OCI-LY1 (cell line): Measurements from ENCODE around the gene GMEB2.

ENCODE experiments used
- H2AFZ ChIP-seq: fragments of 200-600 bp; sonication (generic), shearing (Covaris generic); 2 replicates; pipeline ENCODE4 v1.6.0; 2014; ENCODE audit warnings: antibody characterized with exemption, mild to moderate bottlenecking, low read length
- H3F3A ChIP-seq: fragments of 200-600 bp; sonication (generic), shearing (Covaris generic); 2 replicates; pipeline ENCODE4 v1.6.0; 2014; ENCODE audit warnings: mild to moderate bottlenecking, antibody characterized with exemption, low read length, moderate library complexity; ENCODE audit not compliant: insufficient read depth
- H3K27ac ChIP-seq: fragments of 200-600 bp; sonication (generic); 2 replicates; pipeline ENCODE4 v1.5.1; 2014; ENCODE audit warnings: low read length, mixed run types, mild to moderate bottlenecking, low read depth; ENCODE audit not compliant: poor library complexity, severe bottlenecking
- H3K27me3 ChIP-seq: fragments of 200-600 bp; sonication (generic); 2 replicates; pipeline ENCODE4 v1.6.0; 2014; ENCODE audit warnings: antibody characterized with exemption, mild to moderate bottlenecking, low read length, moderate library complexity; ENCODE audit not compliant: insufficient read depth
- H3K36me3 ChIP-seq: fragments of 200-600 bp; sonication (generic); 2 replicates; pipeline ENCODE4 v1.6.1; 2014; ENCODE audit warnings: mild to moderate bottlenecking, antibody characterized with exemption, low read length, moderate library complexity, mixed read lengths; ENCODE audit not compliant: insufficient read depth
- H3K4me1 ChIP-seq: fragments of 200-600 bp; sonication (generic); 2 replicates; pipeline ENCODE4 v1.5.1; 2014; ENCODE audit warnings: mild to moderate bottlenecking, low read length, moderate library complexity; ENCODE audit not compliant: insufficient read depth, severe bottlenecking
- H3K4me2 ChIP-seq: fragments of 200-600 bp; sonication (generic), shearing (Covaris generic); 2 replicates; pipeline ENCODE4 v1.6.1; 2014; ENCODE audit warnings: low read length
- H3K4me3 ChIP-seq: fragments of 200-600 bp; sonication (generic); 2 replicates; pipeline ENCODE4 v1.5.1; 2014; ENCODE audit warnings: low read length, low read depth, mild to moderate bottlenecking, mixed read lengths; ENCODE audit not compliant: poor library complexity, severe bottlenecking
- H3K79me2 ChIP-seq: fragments of 200-600 bp; shearing (Covaris generic); 2 replicates; pipeline ENCODE4 v1.6.1; 2016; ENCODE audit warnings: mixed run types, low read length, mixed read lengths; ENCODE audit not compliant: insufficient read depth
- H3K9ac ChIP-seq: fragments of 200-600 bp; sonication (generic), shearing (Covaris generic); 2 replicates; pipeline ENCODE4 v1.6.1; 2014; ENCODE audit warnings: mild to moderate bottlenecking, low read length, mixed read lengths
- H3K9me2 ChIP-seq: fragments of 200-600 bp; sonication (generic), shearing (Covaris generic); 2 replicates; pipeline ENCODE4 v1.6.1; 2014; ENCODE audit warnings: low read depth, mild to moderate bottlenecking, low read length, mixed read lengths
- H3K9me3 ChIP-seq: fragments of 200-600 bp; shearing (Covaris generic); 2 replicates; pipeline ENCODE4 v1.6.1; 2014; ENCODE audit warnings: low read length, mixed read lengths
- H4K20me1 ChIP-seq: fragments of 200-600 bp; sonication (generic), shearing (Covaris generic); 2 replicates; pipeline ENCODE4 v1.6.0; 2016; ENCODE audit warnings: mild to moderate bottlenecking, low read length; ENCODE audit not compliant: insufficient read depth
- CTCF ChIP-seq: fragments of 200-600 bp; sonication (generic), shearing (Covaris generic); IDR thresholded peaks from 2 replicates; pipeline ENCODE4 v1.5.1; 2017; ENCODE audit warnings: mild to moderate bottlenecking, antibody characterized with exemption, low read length, moderate library complexity, mixed read lengths
- EZH2 ChIP-seq: fragments of 200-600 bp; sonication (generic), shearing (Covaris generic); IDR thresholded peaks from 2 replicates; pipeline ENCODE4 v1.8.0; 2017; ENCODE audit warnings: borderline replicate concordance, mixed run types, mild to moderate bottlenecking, antibody characterized with exemption, low read length, moderate library complexity, mixed read lengths

The GMEB2 gene

DNA sequence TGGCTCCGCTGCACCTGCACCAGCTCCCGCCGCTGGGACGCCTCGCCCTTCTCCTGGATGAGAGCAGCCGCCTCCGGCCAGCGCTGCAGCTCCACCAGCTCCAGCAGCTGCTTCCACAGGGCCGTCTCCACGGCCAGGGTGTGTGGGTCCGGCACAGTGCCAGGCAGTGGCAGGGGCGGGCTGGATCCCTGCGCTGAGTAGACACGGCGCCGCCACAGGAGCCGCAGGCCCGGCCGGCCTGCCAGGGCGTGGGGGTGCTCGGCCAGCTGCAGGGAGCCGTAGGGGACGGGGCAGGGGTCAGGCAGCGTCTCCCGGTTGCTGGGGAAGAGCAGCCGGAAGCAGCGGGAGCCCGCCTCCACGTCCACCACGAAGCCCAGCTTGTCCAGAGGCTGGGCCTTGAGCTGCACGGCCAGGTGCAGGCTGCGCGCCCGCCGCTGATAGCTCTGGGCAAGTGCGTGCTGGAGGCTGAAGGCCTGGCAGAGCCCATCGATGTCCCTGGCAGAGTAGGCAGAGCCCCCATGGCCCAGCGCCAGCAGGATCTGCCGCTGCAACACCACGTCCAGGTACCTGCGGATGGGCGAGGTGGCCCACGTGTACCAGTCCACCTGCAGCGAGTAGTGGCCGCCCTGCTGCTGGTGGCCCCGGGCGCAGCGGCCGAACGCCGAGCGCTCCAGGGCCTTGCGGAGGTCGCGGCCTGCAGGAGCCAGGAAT is 63.5 kb downstream of the GMEB2 start:
- Histone ChIP-seq H3F3A (no peaks in the 10 kb centered on the region), H3K27me3 (peaks cover 10% of the 10 kb centered on the region; the same call in 1 of the 2 replicates), H3K4me1 (no peaks in the 10 kb centered on the region), H4K20me1 (no peaks in the 10 kb centered on the region), H3K27ac (no peak overlapping the region), H3K9me2 (no peaks in the 10 kb centered on the region), H3K79me2 (no peaks in the 10 kb centered on the region), H3K9ac (no peak overlapping the region), H3K9me3 (no peaks in the 10 kb centered on the region), H3K36me3 (no peaks in the 10 kb centered on the region), H3K4me3 (no peak overlapping the region), H2AFZ (no peak overlapping the region), H3K4me2 (no peak overlapping the region)
- no peak for TF ChIP-seq EZH2
- TF ChIP-seq CTCF: no peak

- no peaks in the 10 kb centered on the region for H3K36me3 ChIP-seq
Measured at GRCh38 chr20:63562461-63563224, 64.3 kb downstream of the GMEB2 start.

More at GRCh38 chr20:63562461-63563224, 64.3 kb downstream of the GMEB2 start:
- no peaks in the 10 kb centered on the region for H3F3A ChIP-seq
- H3K27ac ChIP-seq: no peak overlapping the region
- H3K4me2 ChIP-seq: no peak overlapping the region
- H3K79me2 ChIP-seq: no peaks in the 10 kb centered on the region
- 0 out of 2 replicates have a peak, but pooled peaks cover 10% of the 10 kb centered on the region for H3K27me3 ChIP-seq
- H3K9ac ChIP-seq: no peak overlapping the region
- H3K4me1 ChIP-seq: no peaks in the 10 kb centered on the region
- H3K9me2 ChIP-seq: no peaks in the 10 kb centered on the region
- H3K9me3 ChIP-seq: no peaks in the 10 kb centered on the region
- TF ChIP-seq CTCF (no peak), EZH2 (no peak)
- no peak overlapping the region for H2AFZ ChIP-seq
- no peaks in the 10 kb centered on the region for H4K20me1 ChIP-seq
- H3K4me3 ChIP-seq: no peak overlapping the region
